NCI-H2196 treated with DMSO at 0.1 percent for 48 hours (cell line): ENCODE data around the gene C2orf68.
A peak's percentile ranks its signal among the peaks of the same experiment; 100 is the strongest.
"Not testable (repeated sequence)": the region's sequence is repeated elsewhere in the genome, so short reads cannot be mapped to it uniquely, and the experiment has no call there.

ENCODE experiments used
- DNase-seq: peaks from one replicate; lab custom pipeline; 2025; ENCODE audit not compliant: unreplicated experiment; lab: John Stamatoyannopoulos, UW

Gene C2orf68

DNA sequence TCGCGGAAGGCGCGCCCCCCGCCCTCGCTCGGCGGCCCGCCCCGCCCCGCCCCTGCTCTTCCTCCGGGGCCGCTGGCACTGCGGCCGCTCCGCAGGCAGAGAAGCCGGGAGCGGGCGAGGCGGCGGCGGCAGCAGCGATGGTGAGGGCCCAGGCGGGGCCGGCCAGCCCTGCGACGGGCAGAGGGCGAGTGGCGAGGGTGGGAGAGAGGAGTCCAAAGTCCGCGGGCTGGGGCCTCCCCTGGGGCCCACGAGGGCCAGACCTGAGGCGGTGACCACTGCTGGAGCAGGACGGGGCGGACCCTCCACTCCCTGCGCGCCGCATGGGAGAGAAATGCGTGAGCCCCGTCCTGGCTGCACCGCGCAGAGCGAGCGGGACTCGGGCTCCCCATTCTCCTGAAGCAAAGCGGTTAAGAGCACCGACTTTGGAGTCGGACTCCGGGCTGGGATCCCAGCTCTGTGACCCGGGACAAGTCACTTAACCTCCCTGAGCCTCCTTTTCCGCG is 27.5 kb downstream of the C2orf68 start, which contains the start of gene VAMP5:
TSS of gene VAMP5 (plus strand) at position 78 of the 503 bp plus-strand sequence. CDS start at position 138, 60 bp downstream.
- no peak for DNase-seq

DNA sequence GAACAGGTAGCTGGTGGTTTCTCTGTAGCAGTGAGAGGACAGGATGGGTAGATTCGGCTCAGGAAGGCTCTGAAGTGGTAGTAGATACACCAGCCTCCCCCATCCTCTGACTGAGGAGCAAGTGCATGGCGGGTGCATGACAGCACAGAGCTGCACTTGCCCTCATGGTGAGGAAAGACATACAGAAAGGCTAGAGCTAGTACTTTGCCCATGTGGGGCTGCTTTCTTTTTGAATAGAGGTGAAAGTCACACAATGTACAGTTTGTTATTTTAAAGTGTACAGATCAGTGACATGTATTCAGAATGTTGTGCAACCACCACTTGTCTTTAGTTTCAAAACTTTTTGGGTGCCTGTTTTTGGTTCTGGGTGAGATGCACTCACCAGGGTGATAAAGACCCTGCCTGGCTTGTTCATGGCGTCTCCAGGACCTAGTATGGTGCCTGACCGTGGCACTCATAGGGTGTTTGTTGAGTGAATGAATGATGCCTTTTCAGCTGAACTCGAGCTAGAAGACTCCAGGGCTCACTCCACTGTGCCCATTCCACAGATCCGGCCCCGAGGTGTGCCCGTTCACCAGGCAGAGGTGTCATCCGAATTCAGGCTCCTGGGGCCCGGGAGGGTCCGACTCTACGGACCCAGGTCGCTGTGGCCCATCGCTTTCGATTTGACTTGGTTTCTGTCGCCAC is 28.1 kb downstream of the C2orf68 start:
- DNase-seq, result no peak

GRCh38 chr2:85582492-85582891 is 29.4 kb downstream of the C2orf68 start:
- no peak for DNase-seq

GRCh38 chr2:85580206-85580605 is 31.7 kb downstream of the C2orf68 start:
- DNase-seq, result no peak

DNA sequence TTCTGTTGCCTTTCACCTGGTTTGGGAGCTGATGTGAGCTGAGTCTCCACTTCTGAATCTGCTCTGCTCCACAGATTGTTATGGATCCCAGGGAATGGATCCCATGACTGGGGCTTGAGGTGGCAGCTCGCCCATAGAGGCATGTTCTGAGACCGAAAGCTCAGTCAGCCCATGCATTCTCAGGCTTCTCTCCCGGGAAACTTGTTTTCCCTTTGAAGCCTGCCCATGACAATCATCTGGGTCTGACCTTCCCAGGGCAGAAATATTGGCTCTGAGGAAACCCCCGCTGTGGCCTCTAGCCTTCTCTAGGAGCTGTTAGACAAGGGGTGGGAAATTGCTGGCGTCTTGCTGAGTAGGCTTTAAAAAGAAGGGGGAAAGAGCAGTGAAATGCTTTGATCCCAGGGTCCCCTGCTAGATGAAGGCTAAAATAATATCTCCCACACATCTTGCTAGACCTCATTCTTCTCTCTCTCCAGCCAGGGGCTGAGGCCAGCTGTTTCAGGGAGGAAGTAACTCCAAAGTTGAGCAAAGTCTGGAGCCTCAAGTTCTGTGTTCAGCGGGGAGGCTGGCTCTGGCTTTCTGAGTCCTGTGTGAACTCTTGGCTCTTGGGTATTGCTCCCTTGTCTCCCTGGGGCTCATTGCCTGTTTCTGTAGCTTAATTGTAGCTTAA is 32.5 kb downstream of the C2orf68 start:
- no peak for DNase-seq

GRCh38 chr2:85578243-85579180 is 33.4 kb downstream of the C2orf68 start:
- DNase-seq, result no peak

GRCh38 chr2:85577386-85578242 is 34.3 kb downstream of the C2orf68 start, which contains the start of gene VAMP8:
Gene VAMP8 (plus strand): TSS chr2:85577586. CDS start chr2:85577647, 61 bp downstream.
- peak; percentile 0 for DNase-seq

DNA sequence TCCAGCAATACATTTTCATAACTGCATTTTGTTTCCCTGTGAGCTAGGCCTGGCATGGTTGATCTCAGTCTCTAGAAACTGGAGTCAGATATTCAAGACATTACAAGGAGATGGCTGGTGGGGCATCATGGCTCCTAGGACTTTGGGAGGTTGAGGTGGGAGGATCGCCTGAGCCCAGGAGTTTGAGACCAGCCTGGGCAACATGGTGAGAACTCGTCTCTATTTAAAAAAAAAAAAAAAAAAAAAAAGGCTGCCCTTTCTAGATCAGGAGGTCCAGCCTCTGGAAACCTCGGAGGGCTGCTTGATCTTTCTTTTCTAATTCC is 34.8 kb downstream of the C2orf68 start:
- no peak for DNase-seq

GRCh38 chr2:85575739-85576138 is 36.1 kb downstream of the C2orf68 start:
- no peak for DNase-seq

DNA sequence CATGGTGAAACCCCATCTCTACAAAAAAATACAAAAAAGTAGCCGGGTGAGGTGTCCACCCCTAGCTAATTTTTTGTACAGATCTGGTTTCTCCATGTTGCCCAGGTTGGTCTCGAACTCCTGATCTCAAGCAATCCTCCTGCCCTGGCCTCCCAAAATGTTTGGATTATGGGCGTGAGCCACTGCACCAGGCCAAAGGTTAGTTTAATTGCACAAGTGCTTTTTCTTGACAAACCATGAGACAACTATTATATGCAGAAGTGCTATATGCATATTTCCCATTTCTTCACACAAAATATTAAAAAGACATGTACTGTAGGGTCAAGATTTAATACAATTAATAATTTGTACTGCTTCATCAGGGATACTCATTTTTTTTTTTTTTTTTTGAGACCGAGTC is 45.6 kb downstream of the C2orf68 start:
- DNase-seq, result no peak

- no peak for DNase-seq
These were observed 47.7 kb downstream of the C2orf68 start for GRCh38 chr2:85564144-85564563.

GRCh38 chr2:85561280-85562212 is 50.3 kb downstream of the C2orf68 start, which contains the start of gene GGCX:
Gene GGCX (minus strand): TSS chr2:85561493. CDS start chr2:85561428, 65 bp downstream.
- DNase-seq, result peak; percentile 59

GRCh38 chr2:85560812-85561279 is 51.0 kb downstream of the C2orf68 start:
- no peak for DNase-seq

DNA sequence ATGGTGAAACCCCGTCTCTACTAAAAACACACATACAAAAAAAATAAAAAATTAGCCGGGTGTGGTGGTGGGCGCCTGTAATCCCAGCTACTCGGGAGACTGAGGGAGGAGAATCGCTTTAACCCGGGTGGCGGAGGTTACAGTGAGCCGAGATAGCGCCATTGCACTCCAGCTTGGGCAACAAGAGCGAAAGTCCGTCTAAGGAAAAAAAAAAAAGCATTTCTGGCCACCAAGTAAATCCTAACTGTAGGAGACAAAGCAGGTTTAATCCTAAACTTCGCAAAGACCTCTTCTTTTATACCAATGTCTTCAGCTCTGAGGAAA is 51.5 kb downstream of the C2orf68 start:
- DNase-seq, result not testable (repeated sequence)

GRCh38 chr2:85558160-85558559 is 53.7 kb downstream of the C2orf68 start:
- DNase-seq, result no peak

GRCh38 chr2:85557130-85557529 is 54.7 kb downstream of the C2orf68 start:
- no peak for DNase-seq
